H1 (cell line): ENCODE results near the gene ABCA1. TPM values are rescaled to one million over a fixed set of nuclear protein-coding genes. Genes with fewer than 3 reads are reported as not detected.

Source experiments
- CHD1 ChIP-seq: IDR thresholded peaks from 2 replicates; pipeline ENCODE4 v1.6.1; 2012; ENCODE audit warnings: low read depth, low read length, improper control_type of control experiment
- EZH2 ChIP-seq: fragments of 200-600 bp; sonication (generic); IDR thresholded peaks from 2 replicates; pipeline ENCODE4 v1.7.1; 2012; ENCODE audit warnings: low read depth, mild to moderate bottlenecking, moderate library complexity, low read length, inconsistent platforms; ENCODE audit not compliant: severe bottlenecking
- HDAC6 ChIP-seq: IDR thresholded peaks from one replicate; pipeline ENCODE4 v1.7.1; 2012; ENCODE audit warnings: low read depth, mild to moderate bottlenecking, inconsistent platforms, low read length, moderate library complexity
- KDM1A ChIP-seq: fragments of 200-600, 300-600 bp; sonication (generic); IDR thresholded peaks from 2 replicates; pipeline ENCODE4 v1.7.1; 2016; ENCODE audit warnings: mild to moderate bottlenecking, low read length, borderline replicate concordance
- polyA plus RNA-seq, 7 experiments: library from polyadenylated mRNA; depleted of rRNA in 3 of 7; stranded (reverse) in 5 of 7; unstranded in 2 of 7; fragments of >200 nt in 5 of 7; fragments of 200-250 nt in 2 of 7; gene quantifications; 1 replicate in 5 of 7; 2 replicates in 1 of 7; 4 replicates in 1 of 7; pipeline versions ENCODE4 v1.2.1 to v1.2.3, GENCODE V29; 2011 to 2013; ENCODE audit warnings: missing spikeins in 2 of 7, mixed read lengths in 2 of 7
- total RNA-seq: library from RNA; stranded (reverse); fragmentation: NEBNext Ultra II Directional; extraction: Animal tissue kit (Norgen Biotek cat#: 25700); gene quantifications from 2 replicates; pipeline ENCODE4 v1.2.1, GENCODE V29; 2021

ABCA1 gene
- total and polyA plus RNA-seq, 2 of the 8 experiments (the other 6 are each of a cell fraction or from before 2014, with no cell fraction given), result 6.9 to 7.8 TPM

DNA sequence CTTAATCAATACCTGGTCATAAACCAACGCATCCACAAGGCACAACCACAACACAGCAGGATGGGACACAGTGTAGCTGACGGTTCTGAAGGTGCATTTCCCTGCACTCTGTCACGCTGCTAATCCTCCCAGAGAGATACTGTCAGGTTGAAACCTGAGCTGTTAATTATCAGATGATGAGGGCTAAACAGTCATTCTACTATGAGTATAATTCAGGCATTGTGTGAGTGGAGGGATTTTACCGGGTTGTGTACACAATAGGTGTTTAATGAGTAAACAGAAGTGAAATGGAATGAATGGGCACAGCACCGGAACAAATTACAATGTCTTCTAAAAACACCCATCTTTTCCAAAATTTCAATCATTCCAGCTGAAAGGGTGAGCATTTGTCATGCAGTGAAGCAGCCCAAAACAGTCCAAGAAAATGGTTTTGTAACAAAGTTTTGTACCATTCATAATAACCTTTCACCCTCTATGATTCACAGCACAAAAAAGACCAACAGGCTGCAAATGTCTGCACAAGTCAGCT is 71.5 kb downstream of the ABCA1 start (continued):
- no peak for TF ChIP-seq CHD1
- TF ChIP-seq KDM1A, result no peak
- no peak for TF ChIP-seq EZH2
- TF ChIP-seq HDAC6, result no peak
